Muscle of leg (tissue), 11 donors: Measurements from ENCODE around the gene BCAS3. TPM values are rescaled to one million over a fixed set of nuclear protein-coding genes. Genes with fewer than 3 reads are reported as not detected.

Experiments
- DNase-seq: peaks from one replicate; pipeline ENCODE4 v3.0.0; 2013
- H3K27ac ChIP-seq: one replicate; pipeline ENCODE4 v1.5.1; 2013; ENCODE audit warnings: mild to moderate bottlenecking, low read length, control low read depth
- H3K27me3 ChIP-seq: one replicate; pipeline ENCODE4 v1.6.1; 2013; ENCODE audit warnings: low read length; ENCODE audit not compliant: control insufficient read depth, insufficient read depth
- H3K36me3 ChIP-seq: one replicate; pipeline ENCODE4 v1.6.1; 2013; ENCODE audit warnings: low read length; ENCODE audit not compliant: control insufficient read depth, insufficient read depth
- H3K4me1 ChIP-seq: one replicate; pipeline ENCODE4 v1.6.1; 2013; ENCODE audit warnings: low read length; ENCODE audit not compliant: control insufficient read depth, insufficient read depth
- H3K4me3 ChIP-seq: one replicate; pipeline ENCODE4 v1.5.1; 2013; ENCODE audit warnings: low read length, control low read depth
- H3K9me3 ChIP-seq: replicated peaks from 2 replicates; pipeline ENCODE4 v1.6.1; 2013; ENCODE audit warnings: low read depth, low read length; ENCODE audit not compliant: control insufficient read depth
- WGBS: methylation state at CpG from one replicate; pipeline ENCODE4 v1.1.5; 2013; ENCODE audit warnings: missing lambda C conversion rate; ENCODE audit not compliant: insufficient coverage; 5-methylcytosine and 5-hydroxymethylcytosine counted together
- polyA plus RNA-seq, 8 donors: library from polyadenylated mRNA; unstranded; fragments of 120-200 nt; gene quantifications; one replicate each; pipeline versions ENCODE4 v1.2.1 to v1.2.3, GENCODE V29; 2013; ENCODE audit warnings: inconsistent platforms in 1 of 8, low replicate concordance in 1 of 8; ENCODE audit not compliant: insufficient read length in 8 of 8, insufficient read depth in 1 of 8
- total RNA-seq: library from RNA; stranded (reverse); fragments of 120-200 nt; gene quantifications from one replicate; pipeline ENCODE4 v1.2.4, GENCODE V29; 2013

The BCAS3 gene
- total and polyA plus RNA-seq, 9 donors, result 7.6 to 15.8 (median 9.5) TPM

DNA sequence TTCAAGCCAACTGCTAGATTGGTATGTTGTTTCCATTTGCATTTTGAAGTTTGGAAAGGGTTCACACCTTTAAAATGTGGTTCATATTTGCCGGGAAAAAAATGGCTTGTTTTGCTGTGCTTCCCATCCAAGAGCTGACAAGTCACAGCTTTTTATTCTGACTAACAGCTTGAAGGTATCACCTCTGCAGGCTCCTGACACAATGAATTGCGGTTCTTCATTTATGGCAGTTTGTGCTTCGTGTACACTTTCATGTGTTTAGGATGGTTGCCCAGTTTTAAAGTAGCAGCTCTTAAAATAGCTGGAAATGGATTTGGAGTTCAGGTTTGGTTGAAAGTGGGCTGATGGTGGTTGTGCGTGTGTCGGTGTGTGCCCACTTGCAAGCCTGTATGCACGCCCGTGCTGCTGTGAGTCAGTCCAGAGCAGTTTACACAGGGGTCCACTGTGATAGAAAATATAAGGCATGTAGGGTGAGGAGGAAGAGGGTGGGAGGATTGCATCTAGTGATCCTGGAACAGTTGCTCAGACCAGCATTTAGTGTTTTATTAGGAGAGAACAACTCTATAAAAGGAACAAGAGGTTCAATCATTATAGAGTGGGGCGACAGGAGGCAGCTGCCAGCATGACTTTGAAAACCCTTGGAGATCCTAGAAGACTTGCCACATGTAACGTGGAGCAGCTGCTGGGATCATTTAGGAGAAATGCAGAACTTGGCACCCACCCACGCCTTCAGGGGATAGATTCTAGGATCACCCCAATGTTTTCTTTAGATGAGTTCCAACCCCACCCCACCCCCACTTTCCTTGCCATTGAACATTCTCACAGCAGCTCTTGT is 614.0 kb downstream of the BCAS3 start:
- Histone ChIP-seq H3K4me3 (no peak overlapping the region), H3K9me3 (no peaks in the 10 kb centered on the region), H3K36me3 (no peaks in the 10 kb centered on the region), H3K27ac (no peak overlapping the region), H3K4me1 (peaks cover 12% of the 10 kb centered on the region), H3K27me3 (no peaks in the 10 kb centered on the region)
- 40% methylated on average over 10 of the region's 10 CpGs for WGBS
- peak; percentile 42 for DNase-seq

DNA sequence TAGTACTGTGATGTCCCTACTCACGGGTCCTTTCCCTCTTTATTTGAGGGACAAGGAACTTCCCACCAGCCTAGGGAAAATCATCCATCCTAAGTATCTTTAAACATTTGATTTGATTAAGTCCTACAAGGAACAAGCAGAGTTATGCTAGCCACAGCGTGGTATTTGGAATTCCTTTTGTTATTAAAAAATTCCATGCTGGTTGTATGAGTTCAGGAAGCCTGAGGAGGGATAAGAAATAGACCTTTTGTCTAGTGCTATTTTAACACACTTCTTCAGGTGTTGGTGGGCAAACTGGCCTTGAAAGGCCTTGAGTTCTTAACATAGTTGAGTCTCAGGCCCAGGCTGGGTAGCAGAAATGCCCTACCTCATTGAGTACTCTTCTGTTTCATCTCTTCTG is 616.6 kb downstream of the BCAS3 start:
- no peaks in the 10 kb centered on the region for H3K36me3 ChIP-seq
- no peak for DNase-seq
- WGBS, result no CpG with 5 or more reads among the region's 2 CpGs
- H3K4me1 ChIP-seq, result peaks cover 11% of the 10 kb centered on the region
- no peaks in the 10 kb centered on the region for H3K9me3 ChIP-seq
- no peak overlapping the region for H3K27ac ChIP-seq
- H3K4me3 ChIP-seq, result no peak overlapping the region
- no peaks in the 10 kb centered on the region for H3K27me3 ChIP-seq

DNA sequence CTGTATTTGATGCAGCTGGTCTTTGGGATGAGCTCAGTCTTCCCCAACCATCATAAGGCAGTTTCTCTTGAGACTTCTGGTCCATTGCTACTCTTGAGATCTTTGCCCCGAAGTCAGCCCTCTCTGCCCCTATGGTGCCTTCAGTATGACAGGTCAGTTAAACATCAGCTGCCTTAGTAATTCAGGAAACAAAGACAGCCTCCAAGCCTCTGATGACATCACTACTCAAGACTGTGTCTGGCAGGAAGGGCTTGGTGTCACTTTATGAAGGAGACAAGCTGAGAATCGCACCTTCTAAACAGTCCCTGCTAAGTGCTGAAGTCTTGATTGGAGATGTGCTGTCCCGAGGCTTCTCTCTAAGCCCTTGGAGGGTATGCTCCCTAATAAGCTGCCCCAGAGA is 617.1 kb downstream of the BCAS3 start:
- WGBS, result no CpG with 5 or more reads among the region's 3 CpGs
- H3K9me3 ChIP-seq, result no peaks in the 10 kb centered on the region
- H3K4me1 ChIP-seq, result peaks cover 10% of the 10 kb centered on the region

DNA sequence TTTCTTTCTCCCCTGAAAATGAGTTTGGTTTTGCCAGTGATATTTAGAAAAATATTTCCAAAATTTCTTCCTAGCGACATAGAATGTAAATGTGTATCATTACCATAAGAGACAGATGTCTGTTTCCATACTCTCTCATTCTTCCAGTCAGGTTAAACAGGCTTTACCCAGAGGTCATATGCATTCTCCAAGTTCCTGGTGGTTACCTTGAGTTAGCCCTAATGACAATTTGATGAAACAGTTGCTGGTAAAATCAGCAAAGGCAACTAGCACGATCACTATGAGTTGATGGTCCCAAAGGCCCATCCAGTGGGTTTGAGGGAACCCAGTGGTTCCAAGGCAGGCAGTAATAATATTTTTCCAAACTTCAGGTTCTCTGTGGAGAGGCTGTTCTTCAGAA is 618.4 kb downstream of the BCAS3 start:
- WGBS, result 100% methylated on average over 1 of the region's 2 CpGs
- DNase-seq, result no peak

More for the DNA sequence above, 617.1 kb downstream of the BCAS3 start:
- no peaks in the 10 kb centered on the region for H3K27me3 ChIP-seq
- no peak overlapping the region for H3K27ac ChIP-seq
- no peaks in the 10 kb centered on the region for H3K36me3 ChIP-seq
- H3K4me3 ChIP-seq, result no peak overlapping the region
- DNase-seq, result no peak

DNA sequence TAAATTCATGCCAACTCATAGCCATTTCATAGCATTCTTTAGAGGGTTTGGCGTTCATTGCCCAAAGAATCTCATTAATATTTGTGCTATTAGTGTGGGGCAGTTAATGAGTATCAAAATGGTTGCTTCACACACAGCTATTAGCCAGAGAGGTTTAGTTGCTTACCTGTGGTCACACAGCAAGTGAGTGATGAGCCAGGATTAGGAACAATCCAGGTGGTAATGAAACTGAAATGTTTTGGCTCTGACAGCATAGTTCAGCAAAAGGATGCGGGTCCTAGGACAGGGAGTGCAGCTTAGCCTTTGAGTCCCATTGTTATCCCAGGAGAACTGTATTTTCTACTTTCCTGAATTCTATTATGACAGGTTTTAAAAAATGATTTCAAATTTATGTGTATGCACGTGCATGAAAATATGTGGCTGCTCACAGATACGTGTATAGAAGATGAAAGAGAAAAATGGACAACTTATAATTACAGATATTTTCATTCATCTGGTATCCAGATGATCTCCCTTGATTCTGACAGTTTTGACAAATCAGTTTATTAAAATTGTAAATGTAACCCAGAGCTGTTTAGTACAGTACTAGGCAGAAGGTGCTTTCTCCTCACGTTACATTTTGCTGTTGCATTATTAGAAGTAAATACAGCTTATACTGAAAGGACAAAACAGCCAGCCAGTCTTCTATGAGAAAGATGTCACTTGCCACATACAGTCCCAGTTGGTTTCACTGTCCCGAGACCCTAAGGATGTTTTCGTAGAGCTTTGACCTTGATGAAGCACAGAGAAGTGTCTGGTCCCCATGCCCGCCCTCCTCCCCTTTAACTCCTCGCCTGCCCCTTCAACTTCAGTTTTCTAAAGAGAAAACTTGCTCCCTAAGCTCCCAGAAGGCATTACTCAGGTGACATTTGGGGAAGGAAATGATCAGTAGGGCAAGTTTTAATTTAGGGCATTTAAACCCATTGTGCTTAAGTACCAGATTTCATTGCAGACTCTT is 622.2 kb downstream of the BCAS3 start:
- Histone ChIP-seq H3K4me3 (no peak overlapping the region), H3K4me1 (no peaks in the 10 kb centered on the region), H3K36me3 (no peaks in the 10 kb centered on the region), H3K27ac (no peak overlapping the region), H3K9me3 (no peaks in the 10 kb centered on the region), H3K27me3 (no peaks in the 10 kb centered on the region)
- WGBS, result 50% methylated on average over 1 of the region's 9 CpGs
- DNase-seq, result no peak

More for the DNA sequence above, 618.4 kb downstream of the BCAS3 start:
- H3K4me3 ChIP-seq, result no peak overlapping the region
- no peak overlapping the region for H3K27ac ChIP-seq
- H3K27me3 ChIP-seq, result no peaks in the 10 kb centered on the region
- no peaks in the 10 kb centered on the region for H3K9me3 ChIP-seq
- peaks cover 8% of the 10 kb centered on the region for H3K4me1 ChIP-seq
- H3K36me3 ChIP-seq, result no peaks in the 10 kb centered on the region

DNA sequence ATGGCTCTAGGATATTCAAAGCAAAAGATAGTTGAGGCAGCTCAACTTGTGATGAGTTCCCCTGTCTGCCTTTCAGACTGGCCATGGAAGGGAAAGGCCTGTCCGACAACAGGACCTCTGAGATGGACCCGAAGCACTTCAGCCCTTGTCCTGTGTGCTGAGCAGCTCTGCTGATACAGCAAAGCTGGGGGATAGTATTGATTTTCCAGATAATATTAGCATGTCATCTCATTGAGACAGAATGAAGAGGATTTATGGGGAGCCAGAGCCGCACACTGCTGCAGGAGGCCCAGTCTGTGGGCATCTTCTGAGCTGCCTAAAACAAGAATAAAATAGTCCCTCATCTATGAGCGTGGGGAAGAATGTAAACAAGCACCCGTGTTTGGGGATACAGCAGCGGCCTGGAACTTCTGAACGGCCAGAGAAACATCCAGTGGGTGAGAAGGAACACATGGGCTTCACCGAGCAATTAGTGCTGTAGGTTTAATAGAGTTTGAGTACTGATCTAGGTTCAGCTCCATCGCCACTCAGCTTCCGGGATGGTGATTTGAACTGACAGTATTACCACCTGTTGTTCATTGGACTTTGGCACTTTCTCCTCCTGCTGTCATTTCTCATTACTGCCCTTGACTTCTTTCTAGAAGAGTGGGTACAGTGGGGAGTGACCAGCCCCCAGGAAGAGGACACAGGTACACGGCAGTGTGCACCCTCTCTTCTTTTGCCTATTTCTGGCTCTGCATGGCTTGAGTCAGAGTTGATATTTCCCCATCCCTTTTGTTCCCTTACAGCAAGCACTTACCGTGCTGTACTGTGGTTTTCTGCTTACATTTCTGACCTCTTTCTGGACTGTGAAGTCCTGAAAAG is 625.5 kb downstream of the BCAS3 start:
- Histone ChIP-seq H3K4me1 (no peaks in the 10 kb centered on the region), H3K27ac (no peak overlapping the region), H3K36me3 (no peaks in the 10 kb centered on the region), H3K4me3 (no peak overlapping the region), H3K27me3 (no peaks in the 10 kb centered on the region), H3K9me3 (no peaks in the 10 kb centered on the region)
- DNase-seq, result no peak
- 84% methylated on average over 8 of the region's 12 CpGs for WGBS

DNA sequence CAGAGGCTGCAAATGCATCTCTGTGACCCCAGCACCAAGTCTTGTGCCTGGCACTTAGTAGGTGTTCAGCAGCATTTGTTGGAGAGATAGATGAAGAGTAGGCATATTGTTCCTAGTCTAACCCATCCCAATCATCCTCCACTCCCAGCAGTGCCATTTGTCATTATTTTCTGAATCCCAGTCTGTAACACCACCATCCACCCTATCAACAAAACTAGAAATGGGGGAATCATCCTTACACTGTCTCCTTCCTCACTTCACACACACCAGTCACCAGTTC is 626.1 kb downstream of the BCAS3 start:
- no peaks in the 10 kb centered on the region for H3K4me1 ChIP-seq
- no peaks in the 10 kb centered on the region for H3K36me3 ChIP-seq
- H3K27me3 ChIP-seq, result no peaks in the 10 kb centered on the region
- H3K27ac ChIP-seq, result no peak overlapping the region
- H3K4me3 ChIP-seq, result no peak overlapping the region
- H3K9me3 ChIP-seq, result no peaks in the 10 kb centered on the region
- no peak for DNase-seq

DNA sequence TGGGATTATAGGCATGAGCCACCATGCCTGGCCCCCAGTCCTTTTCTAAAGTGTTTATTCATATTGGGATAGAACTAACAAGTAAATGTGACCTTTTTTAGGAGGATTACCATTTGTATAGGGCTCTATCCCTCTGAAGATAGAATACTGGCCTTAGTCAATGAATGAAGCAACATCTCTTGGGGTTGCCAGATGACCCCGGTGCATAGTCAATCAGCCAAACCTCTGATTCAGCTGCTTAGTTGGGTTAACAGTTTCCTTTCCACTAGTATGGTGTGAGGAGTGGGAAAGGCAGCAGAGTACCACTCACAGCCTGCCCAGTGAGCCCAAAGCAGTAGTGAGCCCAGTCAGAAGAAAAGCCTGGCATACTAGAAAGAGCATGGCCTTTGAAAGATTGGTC is 627.4 kb downstream of the BCAS3 start:
- no peaks in the 10 kb centered on the region for H3K27me3 ChIP-seq
- no peaks in the 10 kb centered on the region for H3K4me1 ChIP-seq
- H3K9me3 ChIP-seq, result no peaks in the 10 kb centered on the region
- WGBS, result 33% methylated on average over 1 of the region's 1 CpG
- no peaks in the 10 kb centered on the region for H3K36me3 ChIP-seq
- no peak overlapping the region for H3K27ac ChIP-seq
- DNase-seq, result no peak
- no peak overlapping the region for H3K4me3 ChIP-seq

DNA sequence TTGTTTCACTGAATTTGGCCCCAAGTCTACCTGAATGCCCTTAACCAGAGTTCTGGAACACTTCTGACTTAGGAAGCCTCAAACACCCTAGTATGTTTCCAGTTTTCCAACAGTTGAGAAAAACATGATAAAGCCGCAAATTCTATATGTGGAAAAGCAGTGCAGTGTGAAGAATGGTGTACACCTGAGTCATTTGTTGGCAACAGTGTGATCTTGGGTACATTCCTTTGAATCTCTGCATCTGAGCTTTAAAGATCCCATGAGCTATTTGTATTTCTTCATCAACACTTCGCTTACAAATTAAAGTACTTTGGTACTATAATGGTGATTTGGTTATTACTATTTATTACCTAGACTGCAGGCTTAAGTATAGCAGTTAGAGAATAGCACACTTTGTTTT is 628.4 kb downstream of the BCAS3 start:
- H3K9me3 ChIP-seq, result no peaks in the 10 kb centered on the region
- H3K27me3 ChIP-seq, result no peaks in the 10 kb centered on the region
- no peaks in the 10 kb centered on the region for H3K4me1 ChIP-seq
- WGBS, result no CpG with 5 or more reads among the region's 2 CpGs
- H3K36me3 ChIP-seq, result no peaks in the 10 kb centered on the region
- no peak overlapping the region for H3K4me3 ChIP-seq
- no peak for DNase-seq
- no peak overlapping the region for H3K27ac ChIP-seq
